NOMO-1 (cell line): ENCODE measurements around the gene ABITRAM.
"Not testable (repeated sequence)": the region's sequence is repeated elsewhere in the genome, so short reads cannot be mapped to it uniquely, and the experiment has no call there.

Experiments used
- DNase-seq, 2 experiments: peaks; one replicate each; lab custom pipeline; 2025; ENCODE audit not compliant: unreplicated experiment in 2 of 2; lab: John Stamatoyannopoulos, UW

ABITRAM gene

GRCh38 chr9:108924466-108924865 is 9.7 kb upstream of the ABITRAM start:
- DNase-seq = no peak

GRCh38 chr9:108928386-108928785 is 5.8 kb upstream of the ABITRAM start:
- DNase-seq = no peak

GRCh38 chr9:108933231-108933717 is 926 bp upstream of the ABITRAM start:
- DNase-seq = peak; percentile 8 to 26

GRCh38 chr9:108933718-108934322 is 380 bp upstream of the ABITRAM start, which contains the start of gene ELP1:
TSS of gene ELP1 (minus strand) at chr9:108934124. CDS start at chr9:108931146, 2,978 bp downstream.
- peak; percentile 90 to 92 for DNase-seq

- no peak for DNase-seq
These were observed 3.5 kb downstream of the ABITRAM start for GRCh38 chr9:108937561-108938305.

GRCh38 chr9:108939975-108940374 is 5.8 kb downstream of the ABITRAM start:
- no peak for DNase-seq

- DNase-seq = no peak
These were observed 16.0 kb downstream of the ABITRAM start for GRCh38 chr9:108950168-108950567.

GRCh38 chr9:108951578-108951977 is 17.4 kb downstream of the ABITRAM start:
- DNase-seq = no peak

- peak in 1 of 2 experiments; percentile 53 for DNase-seq
These were observed 19.9 kb downstream of the ABITRAM start for GRCh38 chr9:108953983-108954574.

- DNase-seq = no peak
These were observed 21.9 kb downstream of the ABITRAM start for GRCh38 chr9:108956022-108956630.

GRCh38 chr9:108956631-108957026 is 22.4 kb downstream of the ABITRAM start:
- no peak for DNase-seq

GRCh38 chr9:108960331-108960730 is 26.1 kb downstream of the ABITRAM start:
- DNase-seq = no peak

GRCh38 chr9:108961151-108961550 is 27.0 kb downstream of the ABITRAM start:
- no peak for DNase-seq

- no peak for DNase-seq
These were observed 29.4 kb downstream of the ABITRAM start for GRCh38 chr9:108963459-108964143.

GRCh38 chr9:108967916-108968315 is 33.7 kb downstream of the ABITRAM start:
- no peak for DNase-seq

GRCh38 chr9:108971392-108971791 is 37.2 kb downstream of the ABITRAM start:
- DNase-seq = not testable (repeated sequence)

GRCh38 chr9:108972186-108972585 is 38.0 kb downstream of the ABITRAM start:
- no peak for DNase-seq

GRCh38 chr9:108972626-108973209 is 38.5 kb downstream of the ABITRAM start:
- no peak for DNase-seq

GRCh38 chr9:108973895-108974294 is 39.7 kb downstream of the ABITRAM start:
- DNase-seq = no peak

GRCh38 chr9:108978205-108978604 is 44.0 kb downstream of the ABITRAM start:
- no peak for DNase-seq
